HUDEP-2 (cell line): ENCODE data around the gene TMEM72.

ENCODE experiments used
- DNase-seq, 76 experiments: peaks; one replicate each; lab custom pipeline; 2025; ENCODE audit not compliant: unreplicated experiment in 76 of 76; lab: John Stamatoyannopoulos, UW

Gene TMEM72

DNA sequence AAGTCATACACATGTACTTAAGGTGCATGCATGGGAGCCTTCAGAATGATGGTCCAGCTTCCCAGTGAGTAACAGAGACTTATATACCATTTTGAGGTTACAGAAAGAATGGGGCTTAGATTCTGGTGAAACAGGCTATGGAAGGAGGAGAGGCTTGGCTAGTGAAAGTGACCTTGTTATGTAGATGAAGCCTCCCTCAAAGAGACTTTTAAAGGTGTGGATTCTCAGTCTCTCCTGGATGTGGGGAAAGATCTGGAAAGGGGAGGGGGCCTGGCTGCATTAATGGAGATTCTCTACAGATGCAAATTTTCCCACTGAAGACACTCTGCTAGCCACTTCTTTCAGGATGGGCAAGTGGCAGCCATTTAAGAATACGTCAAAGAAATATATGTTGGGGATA is 54.0 kb downstream of the TMEM72 start:
- DNase-seq: no peak

DNA sequence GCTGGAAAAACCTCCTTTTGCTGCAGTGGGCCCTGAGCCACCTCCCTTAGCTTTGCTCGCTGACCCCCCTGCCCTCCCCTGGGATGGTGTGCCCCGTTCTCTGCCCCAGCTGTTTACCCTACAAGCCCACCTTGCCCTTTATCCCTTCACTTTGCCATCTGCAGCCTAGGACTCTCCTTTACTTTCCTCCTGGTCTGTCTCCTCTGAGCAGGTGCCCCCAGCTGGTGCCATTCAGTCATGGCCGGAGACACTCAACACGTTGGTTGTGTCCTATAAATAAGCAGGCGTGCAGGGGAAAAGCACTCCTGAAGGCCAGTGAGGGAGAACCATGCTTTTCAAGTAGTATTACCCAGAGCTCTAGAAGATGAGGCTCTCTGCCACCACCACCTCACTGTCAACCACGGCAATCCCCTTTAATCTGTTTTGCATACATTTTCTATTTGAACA is 54.5 kb downstream of the TMEM72 start:
- no peak for DNase-seq

DNA sequence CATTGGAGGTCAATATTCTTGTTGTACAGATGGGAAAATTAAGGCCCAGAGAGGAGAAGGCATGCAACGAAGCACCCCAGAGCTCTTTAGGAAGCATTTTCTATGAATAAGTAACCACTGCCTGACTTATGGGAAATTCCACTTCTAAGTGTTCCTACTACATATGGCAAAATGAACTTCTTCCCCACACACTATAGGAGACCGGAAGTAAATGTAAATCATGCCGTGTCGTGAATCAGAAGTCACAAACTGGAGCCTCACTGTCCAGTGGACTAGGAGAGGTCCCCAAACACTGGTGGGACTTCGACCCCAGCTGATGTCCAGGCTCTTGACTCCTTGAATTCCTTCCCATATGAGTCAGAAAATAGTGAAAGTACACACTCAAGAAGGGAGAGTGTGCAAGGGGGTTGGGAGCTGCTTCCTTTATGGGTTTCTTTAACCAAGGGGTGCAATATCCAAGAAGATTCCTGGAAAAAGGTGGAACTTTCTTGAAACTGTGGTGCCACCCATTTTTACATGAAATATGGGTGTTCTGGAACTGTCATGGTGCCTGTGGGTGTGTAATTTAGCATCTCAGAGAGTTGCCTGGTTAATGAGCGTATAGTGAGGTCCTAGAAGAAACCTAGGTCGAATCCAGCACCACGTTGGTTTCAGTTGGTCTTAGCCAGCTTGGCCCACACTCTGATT is 55.1 kb downstream of the TMEM72 start:
- no peak for DNase-seq

DNA sequence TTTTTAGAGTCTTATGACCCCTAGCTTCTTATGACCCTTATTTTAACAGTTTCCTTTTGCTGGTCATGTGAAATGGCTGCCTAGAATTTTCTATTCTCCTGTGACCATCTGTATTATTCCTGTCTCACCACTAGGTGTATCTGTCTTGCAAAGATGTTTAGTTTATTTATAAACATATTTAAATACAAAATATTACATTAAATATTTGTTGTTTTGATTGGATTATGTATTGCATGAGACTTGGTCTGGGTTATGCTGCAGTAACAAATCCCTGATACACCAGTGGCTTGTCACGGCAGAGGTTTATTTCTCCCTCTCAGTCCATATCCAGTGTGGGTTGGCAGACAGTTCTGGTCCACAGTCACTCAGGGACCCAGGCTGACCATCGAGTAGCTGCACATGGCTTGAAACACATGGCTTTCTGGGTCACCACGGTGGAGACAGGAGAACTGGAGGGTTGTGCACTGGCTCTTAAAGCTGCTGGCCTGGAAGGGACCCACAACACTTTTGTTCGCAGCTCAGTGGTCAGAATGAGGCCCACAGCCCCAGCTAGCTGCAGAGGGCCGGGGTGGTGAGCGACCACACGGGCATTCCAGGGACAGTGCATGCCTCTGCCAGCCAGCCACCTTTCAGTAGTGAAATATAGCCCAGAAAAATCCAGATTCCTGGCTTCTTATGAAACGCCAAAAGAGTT is 55.8 kb downstream of the TMEM72 start:
- DNase-seq: no peak

DNA sequence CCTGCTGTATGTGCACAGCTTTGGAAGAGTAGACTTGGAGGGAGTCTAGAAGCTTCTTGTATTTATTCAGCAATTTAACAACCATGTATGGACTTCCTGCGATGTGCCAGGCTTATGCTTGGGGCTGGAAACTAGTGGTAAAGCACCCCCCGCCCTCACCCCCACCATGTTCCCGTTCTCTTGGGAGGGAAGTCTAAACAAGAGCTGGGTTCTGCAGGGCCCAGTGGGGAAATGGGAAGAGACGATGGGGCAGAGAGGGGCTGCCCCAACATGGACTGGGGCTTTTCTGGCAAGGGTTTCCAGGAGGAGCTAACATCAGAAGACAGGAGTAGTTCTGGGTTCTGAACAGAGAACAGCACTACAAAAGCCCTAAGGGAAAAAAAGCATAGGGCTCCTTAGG is 56.5 kb downstream of the TMEM72 start:
- DNase-seq: no peak

DNA sequence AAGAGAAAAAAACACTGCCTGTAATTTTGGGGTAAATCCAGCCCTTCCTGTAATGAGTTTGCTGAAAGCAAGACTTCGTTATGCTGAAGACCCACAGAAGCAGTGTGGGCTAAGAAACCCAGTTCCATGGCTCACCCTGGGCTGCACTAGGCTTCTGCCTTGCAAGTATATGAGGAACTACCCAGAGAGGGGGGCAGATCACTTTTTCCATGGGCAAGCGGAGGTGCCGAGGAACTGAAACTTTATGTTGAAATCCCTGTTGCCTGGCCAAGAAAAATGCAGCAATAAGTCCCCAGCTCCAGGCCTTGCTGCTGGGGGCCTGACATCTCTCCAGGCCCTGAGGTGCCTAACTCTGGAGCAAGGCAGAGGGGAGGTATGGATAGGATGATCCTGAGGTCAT is 57.0 kb downstream of the TMEM72 start:
- DNase-seq: no peak

DNA sequence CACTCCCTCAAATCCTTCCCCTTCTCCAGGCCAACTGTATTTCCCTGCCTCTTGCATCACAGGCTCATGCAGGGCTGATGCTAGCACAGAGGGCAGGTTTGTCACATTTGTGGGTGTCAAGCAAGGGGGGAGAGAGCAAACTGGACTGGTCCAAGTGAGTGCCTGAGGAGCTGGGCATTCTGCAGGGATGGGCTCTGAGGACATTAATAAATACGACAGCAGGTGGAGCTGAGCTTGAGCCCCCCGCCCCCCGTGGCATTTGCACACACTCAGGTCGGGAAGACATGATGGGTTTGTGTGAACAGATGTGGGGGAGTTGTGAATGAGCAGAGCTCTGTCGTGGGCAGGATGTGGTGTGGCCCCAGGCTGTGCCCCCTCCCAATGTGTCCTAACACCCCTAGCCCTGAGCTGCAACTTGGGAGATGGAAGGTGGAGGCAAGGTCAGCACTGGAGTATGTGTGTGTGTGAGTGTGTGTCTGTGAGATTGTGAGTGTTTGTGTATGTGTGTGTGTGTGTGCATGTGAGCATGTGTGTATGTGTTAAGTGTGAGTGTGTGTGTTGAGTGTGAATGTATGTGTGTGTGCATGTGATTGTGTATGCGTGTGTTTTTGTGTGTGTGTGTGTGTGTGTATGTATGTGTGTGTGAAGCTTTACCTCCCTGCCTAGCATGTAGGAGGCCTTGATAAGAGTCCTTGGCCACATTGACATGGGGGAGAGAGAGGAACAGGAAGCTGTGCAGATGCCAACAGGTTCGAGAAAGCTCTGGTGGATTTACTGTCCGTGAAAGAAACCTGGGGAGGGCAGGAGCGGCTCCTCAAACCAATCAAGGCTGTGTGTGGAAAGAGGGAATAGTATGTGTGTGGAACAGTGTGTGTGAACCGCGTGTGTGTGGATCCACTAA is 57.6 kb downstream of the TMEM72 start:
- no peak for DNase-seq

DNA sequence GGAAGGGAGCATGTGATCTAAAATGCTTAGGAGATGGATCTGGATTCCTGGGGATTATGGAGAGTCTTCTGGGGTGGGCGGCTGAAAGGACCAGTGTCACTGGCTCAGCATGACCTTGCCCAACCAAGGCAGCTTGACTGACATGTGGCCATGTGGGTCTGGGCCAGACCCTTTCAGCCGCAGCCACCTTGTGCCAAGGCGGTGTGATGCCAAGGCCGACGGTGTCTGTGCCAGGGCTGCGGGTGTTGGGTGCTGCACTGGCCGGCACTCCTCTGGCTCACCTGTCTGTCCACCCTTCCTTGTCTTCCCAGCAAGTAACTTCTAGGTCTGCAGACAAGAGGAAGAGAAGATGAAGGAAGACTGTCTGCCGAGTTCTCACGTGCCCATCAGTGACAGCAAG is 58.7 kb downstream of the TMEM72 start:
- no peak for DNase-seq

DNA sequence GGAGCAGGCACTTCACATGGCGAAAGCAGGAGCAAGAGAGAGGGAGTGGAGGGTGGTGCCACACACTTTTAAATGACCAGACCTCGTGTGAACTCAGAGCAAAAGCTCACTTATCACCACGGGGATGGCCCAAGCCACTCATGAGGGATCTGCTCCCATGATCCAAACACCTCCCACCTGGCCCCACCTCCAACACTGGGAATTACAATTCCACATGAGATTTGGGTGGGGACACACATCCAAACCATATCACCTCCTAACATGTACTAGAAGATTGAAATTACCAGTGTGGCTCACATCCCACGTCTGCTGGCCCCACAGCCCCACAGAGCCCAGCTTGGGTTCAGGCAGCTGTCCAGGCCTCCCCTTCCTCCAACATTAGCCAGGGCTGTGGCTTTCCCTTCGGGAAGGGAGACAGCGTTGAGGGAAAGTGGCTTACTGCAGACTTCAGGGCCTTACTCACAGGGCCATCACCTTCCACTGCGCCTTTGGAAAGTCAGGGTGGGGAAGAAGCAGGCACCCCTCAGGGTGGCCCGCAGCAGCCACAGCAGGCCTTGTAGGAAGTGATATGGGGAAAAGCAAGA is 59.8 kb downstream of the TMEM72 start:
- no peak for DNase-seq

DNA sequence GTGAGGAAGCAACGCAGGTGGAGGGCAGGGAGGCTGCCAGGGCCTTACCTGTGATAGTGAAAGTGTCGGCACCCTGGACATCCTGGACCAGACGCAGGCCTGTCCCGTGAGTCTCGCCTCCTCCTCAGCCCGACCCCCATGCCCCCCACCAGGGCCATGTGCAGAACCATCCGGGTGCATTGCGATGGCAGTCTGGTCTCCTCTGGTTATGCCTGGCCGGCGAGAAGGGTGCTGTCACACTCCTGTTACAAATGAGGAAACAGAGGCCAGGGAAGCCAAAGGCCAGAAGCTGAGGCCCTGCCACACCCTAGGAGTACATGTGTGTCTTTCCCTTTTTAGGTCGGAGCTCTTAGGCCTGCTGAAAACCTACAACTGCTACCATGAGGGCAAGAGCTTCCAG is 60.3 kb downstream of the TMEM72 start:
- DNase-seq: no peak

DNA sequence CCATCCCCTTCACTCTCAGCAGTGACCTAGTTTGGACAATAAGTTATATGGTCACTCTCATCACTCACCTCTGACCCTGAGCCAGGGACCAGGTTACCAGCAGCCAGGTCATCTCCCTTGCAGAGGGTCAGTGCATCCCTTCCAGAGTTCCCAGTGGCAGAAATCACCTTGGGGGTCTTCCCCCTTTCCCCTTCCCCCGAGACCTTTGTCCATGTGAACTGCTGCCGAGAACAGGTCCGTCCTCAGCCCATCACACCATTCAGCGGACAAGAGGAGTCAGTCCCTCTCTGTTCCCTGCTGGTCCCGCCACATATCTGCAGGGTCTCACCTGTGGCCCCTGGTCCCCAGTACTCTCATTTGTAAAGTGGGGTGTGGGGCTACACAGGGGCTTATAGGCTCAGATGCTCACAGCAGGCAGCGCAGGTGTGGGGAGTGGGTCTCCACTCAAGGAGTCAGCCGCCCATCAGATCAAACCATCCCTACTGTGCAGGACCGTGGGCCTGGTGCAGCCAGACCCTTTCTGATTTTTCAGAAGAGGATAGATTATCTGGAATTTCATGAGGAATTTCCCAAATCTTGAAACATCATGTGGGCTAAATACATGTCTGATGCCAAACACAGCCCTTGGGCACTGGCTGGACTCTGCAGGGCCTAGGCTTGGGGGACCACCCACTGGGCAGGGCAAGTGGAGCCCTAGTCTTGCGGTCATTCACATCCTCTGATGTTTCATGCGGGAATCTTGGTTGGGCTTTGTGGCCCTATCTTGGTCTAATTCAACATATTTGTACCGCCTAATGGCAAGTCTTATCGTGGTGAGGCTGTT is 61.0 kb downstream of the TMEM72 start:
- DNase-seq: no peak

DNA sequence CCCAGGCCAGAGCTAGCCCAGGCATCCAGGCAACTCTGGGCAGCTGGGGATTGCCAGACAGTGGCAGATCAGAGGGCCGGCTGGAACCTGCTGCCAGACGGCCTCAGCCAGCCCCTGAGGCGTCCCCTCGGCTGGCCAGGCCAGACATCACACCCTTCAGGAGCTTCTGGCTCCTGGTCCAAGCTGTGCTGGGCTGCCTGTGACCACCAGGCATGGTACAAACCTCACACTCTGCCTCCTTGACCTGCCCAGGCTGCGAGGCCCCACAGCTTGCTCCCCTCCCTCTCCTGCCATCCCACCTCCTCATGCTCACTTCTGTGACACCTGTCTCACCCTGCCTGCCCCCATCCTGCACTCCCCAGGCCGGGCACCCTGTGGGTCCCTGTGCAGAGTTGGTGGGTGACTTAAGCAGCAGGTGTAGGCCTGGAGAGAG is 61.8 kb downstream of the TMEM72 start:
- no peak for DNase-seq

DNA sequence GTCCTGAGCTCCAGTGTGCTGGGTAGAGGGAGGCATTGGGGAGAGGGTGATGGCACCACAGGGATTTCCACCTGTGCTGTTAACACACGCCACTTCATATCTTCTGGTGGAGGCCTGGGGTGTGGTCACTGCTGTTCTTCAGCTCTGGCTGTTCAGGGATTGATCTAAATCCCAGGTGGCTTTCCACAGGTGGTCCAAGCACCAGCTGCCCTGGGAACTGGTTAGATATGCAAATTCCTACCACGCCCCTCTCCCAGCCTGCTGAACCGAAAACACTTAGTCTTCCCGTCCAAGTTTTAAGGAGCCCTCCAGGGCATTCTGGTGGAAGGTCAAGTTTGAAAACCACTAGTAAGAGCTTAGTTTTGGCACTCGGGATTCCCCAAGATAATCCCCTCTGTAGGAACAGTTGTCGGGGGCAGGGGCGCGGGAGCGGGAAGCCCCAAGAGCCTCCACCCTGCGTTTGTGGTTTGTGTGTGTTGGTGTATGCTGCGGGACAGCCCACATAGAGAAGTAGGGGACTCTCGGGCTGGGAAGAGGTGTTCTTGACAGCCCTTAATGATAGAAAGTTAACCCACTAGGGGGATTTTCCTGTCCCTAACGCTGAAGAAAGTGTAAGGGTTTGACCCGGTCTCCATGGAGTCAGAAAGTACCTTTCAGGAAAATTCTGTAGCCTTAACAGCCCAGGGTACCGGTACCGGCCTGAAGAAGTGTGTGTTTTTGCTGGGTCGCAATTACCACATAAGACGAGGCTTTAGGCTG is 62.4 kb downstream of the TMEM72 start:
- no peak for DNase-seq

DNA sequence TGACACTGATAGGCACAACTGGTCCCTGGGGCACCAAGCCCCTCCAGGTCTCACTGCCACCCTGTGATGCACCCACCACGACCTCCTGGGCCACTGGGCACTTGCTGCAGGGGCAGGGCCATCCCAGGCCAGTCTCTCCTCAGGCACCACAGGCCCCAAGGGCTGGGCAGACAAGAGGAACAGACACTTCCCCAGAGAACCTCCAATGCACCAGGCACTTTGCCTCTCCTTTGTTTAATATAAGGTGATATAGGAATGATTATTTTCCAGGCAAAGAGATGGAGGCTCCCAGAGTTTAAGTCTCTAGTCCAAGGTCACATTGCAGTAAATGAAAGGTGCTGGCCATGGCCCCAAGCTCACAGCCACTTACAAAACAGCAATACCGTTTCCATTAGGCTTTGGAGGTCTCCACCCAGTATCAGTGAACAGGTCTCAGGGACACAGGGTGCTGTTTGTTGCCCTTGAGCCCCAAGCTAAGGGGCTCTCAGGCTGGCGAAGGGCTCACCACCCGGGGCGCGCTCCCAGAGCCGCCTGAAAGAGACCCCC is 63.0 kb downstream of the TMEM72 start:
- no peak for DNase-seq

DNA sequence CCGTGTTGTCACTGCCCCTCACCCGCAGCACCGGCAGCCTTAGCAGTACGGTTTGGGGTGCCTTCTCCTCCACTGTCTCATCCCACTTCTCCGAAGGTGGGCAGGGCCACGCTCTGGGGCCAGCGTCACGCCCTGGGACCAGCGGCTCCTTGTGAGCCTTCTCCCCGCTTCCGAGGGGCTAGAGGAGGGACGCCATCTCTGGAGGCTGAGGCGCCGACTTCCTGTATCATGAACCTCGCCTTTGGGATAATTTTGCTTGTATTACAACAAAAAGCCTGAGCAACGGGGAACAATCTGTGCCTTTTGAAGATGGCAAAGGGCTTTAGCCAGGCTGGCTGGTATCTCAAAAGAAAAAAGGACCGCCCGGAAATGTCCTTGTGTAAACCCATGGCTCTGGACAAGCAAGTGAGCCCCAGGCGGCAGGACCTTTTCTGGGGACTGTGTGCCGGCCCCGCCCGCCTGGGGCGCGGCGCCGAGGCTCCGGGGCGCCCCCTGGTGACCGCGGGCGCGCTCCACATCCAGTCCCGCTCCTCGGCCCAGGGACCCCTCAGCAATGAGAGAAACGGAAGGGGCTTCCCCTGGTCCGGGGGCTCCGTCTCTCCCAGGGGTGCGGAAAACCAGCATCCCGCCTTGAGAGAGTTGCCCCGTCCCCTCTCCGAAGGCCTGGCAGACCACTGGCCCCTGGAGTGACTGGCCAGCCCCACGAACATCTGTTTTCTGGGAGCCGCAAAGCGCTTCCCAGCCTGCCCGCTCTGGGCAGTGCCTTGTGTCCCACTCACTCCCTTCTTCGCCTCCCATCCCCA is 63.7 kb downstream of the TMEM72 start:
- peak in 25 of 76 experiments; percentile 1 to 34 (median 18) for DNase-seq

DNA sequence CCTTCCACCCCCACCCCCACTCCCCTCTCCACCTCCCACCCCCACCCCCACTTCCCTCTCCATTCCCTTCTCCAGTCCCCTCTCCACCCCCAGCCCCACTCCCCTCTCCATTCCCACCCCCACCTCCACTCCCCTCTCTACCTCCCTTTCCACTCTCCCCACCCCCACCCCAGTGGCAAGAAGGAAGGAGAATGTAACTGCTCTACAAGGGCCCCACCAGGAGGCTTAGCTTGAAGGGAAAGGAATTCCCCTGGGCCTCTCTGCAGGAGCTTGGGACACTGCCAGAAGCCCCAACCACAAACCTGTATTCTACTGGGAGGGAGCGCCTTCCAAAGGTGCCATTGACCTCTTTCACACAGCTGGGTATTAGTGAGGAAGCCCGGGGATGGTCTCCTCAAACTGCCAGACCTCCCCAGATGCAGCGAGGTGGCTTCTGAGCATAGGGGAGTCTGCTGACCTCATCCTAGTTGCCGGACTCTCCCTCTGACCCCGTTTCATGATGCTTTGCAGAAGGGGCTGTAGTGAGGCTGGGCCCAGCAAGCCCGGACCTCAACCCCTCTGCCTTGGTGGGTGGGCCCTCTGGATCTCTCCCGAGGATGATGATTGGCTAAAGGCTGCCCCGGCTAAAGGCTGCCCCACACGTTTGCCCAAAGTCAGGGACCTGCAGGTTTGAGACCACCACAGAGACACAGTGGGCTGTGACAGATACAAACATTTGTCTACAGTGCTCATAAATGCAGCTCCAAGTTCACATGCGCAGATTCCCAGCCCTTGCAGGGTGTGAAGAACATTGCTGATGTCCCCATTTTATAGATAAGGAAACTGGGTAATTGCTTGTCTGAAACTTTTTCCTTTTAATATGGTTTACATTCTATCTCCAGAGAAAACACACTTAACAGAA is 64.5 kb downstream of the TMEM72 start:
- DNase-seq: no peak
